HepG2 (cell line): Measurements from ENCODE around the gene C5orf47. TPM values are rescaled to one million over a fixed set of nuclear protein-coding genes. Genes with fewer than 3 reads are reported as not detected.

Experiments
- BORCS8-MEF2B ChIP-seq: sonication (generic); formaldehyde crosslinking; IDR thresholded peaks from 2 replicates; pipeline ENCODE4 v1.8.0; 2022; ENCODE audit warnings: mild to moderate bottlenecking, missing genetic modification reagents
- KAT8 ChIP-seq: IDR thresholded peaks from 2 replicates; pipeline ENCODE4 v1.6.1; 2016; ENCODE audit warnings: missing genetic modification reagents, missing compliant biosample characterization
- KLF15 ChIP-seq: sonication (generic); formaldehyde crosslinking; IDR thresholded peaks from 2 replicates; pipeline ENCODE4 v1.8.1; 2023; ENCODE audit warnings: borderline replicate concordance, mild to moderate bottlenecking, inconsistent platforms, missing genetic modification reagents, mixed read lengths
- MATR3 ChIP-seq: sonication (generic); formaldehyde crosslinking; IDR thresholded peaks from 2 replicates; pipeline ENCODE4 v1.4.0; 2020; ENCODE audit warnings: missing genetic modification reagents
- MXI1 ChIP-seq: IDR thresholded peaks from 3 replicates; pipeline ENCODE4 v1.6.1; 2012; ENCODE audit warnings: low read depth, low read length, inconsistent platforms, borderline replicate concordance
- NFKBIZ ChIP-seq: IDR thresholded peaks from 2 replicates; pipeline ENCODE4 v1.6.1; 2018; ENCODE audit warnings: missing genetic modification reagents, missing compliant biosample characterization
- PITX1 ChIP-seq: sonication (generic); formaldehyde crosslinking; IDR thresholded peaks from 2 replicates; pipeline ENCODE4 v1.5.1; 2020; ENCODE audit warnings: mild to moderate bottlenecking, missing genetic modification reagents
- POLR2AphosphoS5 ChIP-seq: IDR thresholded peaks from 2 replicates; pipeline ENCODE4 v1.6.1; 2012; ENCODE audit warnings: low read depth, low read length
- RAD21 ChIP-seq: fragments of 450-650 bp; formaldehyde crosslinking; IDR thresholded peaks from 2 replicates; pipeline ENCODE4 v1.5.0; 2020; ENCODE audit warnings: mild to moderate bottlenecking
- SALL1 ChIP-seq: sonication (generic); formaldehyde crosslinking; IDR thresholded peaks from 2 replicates; pipeline ENCODE4 v1.8.0; 2022; ENCODE audit warnings: mild to moderate bottlenecking, missing genetic modification reagents
- SNRNP70 ChIP-seq: fragments of 200-400 bp; formaldehyde crosslinking; IDR thresholded peaks from 2 replicates; pipeline ENCODE4 v1.6.1; 2017; ENCODE audit warnings: mild to moderate bottlenecking, low read depth, low read length, moderate library complexity
- STAG1 ChIP-seq: sonication (generic); formaldehyde crosslinking; IDR thresholded peaks from 2 replicates; pipeline ENCODE4 v1.4.0; 2020; ENCODE audit warnings: missing genetic modification reagents
- TCF7 ChIP-seq: sonication (generic); IDR thresholded peaks from 2 replicates; pipeline ENCODE4 v1.6.1; 2016; ENCODE audit warnings: antibody characterized with exemption, low read depth
- THAP11 ChIP-seq: IDR thresholded peaks from 2 replicates; pipeline ENCODE4 v1.6.1; 2016; ENCODE audit warnings: missing biosample characterization, missing genetic modification reagents
- XBP1 ChIP-seq: sonication (generic); formaldehyde crosslinking; IDR thresholded peaks from 2 replicates; pipeline ENCODE4 v1.5.0; 2020; ENCODE audit warnings: missing genetic modification reagents
- ZEB1 ChIP-seq: IDR thresholded peaks from 2 replicates; pipeline ENCODE4 v1.6.1; 2012; ENCODE audit warnings: mild to moderate bottlenecking, low read depth, inconsistent platforms; ENCODE audit not compliant: insufficient replicate concordance
- ZKSCAN8 ChIP-seq: IDR thresholded peaks from 2 replicates; pipeline ENCODE4 v1.6.1; 2016; ENCODE audit warnings: borderline replicate concordance, missing genetic modification reagents, missing compliant biosample characterization
- ZMYM3 ChIP-seq: sonication (generic); formaldehyde crosslinking; IDR thresholded peaks from 2 replicates; pipeline ENCODE4 v1.5.1; 2020; ENCODE audit warnings: mild to moderate bottlenecking, missing genetic modification reagents
- ZNF225 ChIP-seq: sonication (generic); formaldehyde crosslinking; IDR thresholded peaks from 2 replicates; pipeline ENCODE4 v1.4.0; 2020; ENCODE audit warnings: mild to moderate bottlenecking, missing genetic modification reagents
- polyA plus RNA-seq, 8 experiments: library from polyadenylated mRNA; depleted of rRNA in 3 of 8; stranded (reverse) in 7 of 8; unstranded in 1 of 8; fragments of >200 nt; fragmentation: Illumina TruSeq in 4 of 8; extraction: Trizol in 4 of 8; gene quantifications; 2 replicates each; pipeline versions ENCODE4 v1.2.1 to v1.2.3, GENCODE V29; 2011 to 2016; ENCODE audit warnings: low read depth in 4 of 8, missing spikeins in 1 of 8, mixed read lengths in 1 of 8; ENCODE audit not compliant: insufficient read depth in 1 of 8
- total RNA-seq, 5 experiments: library from RNA; depleted of rRNA; stranded (reverse); fragments of >200 nt; fragmentation: Illumina TruSeq; extraction: Trizol; gene quantifications; 2 replicates each; pipeline ENCODE4 v1.2.3, GENCODE V29; 2016; ENCODE audit warnings: low read depth in 1 of 5
- TF ChIP-seq, protein P1 (sequence below): sonication (generic); formaldehyde crosslinking; IDR thresholded peaks from 2 replicates; pipeline ENCODE4 v1.5.1; 2020; ENCODE audit warnings: missing genetic modification reagents, mild to moderate bottlenecking, borderline replicate concordance
- TF ChIP-seq, protein P2 (sequence below), 2 experiments: fragments of 450-650 bp in 1 of 2; sonication (generic) in 1 of 2; formaldehyde crosslinking; IDR thresholded peaks; 2 replicates each; pipeline versions ENCODE4 v1.5.0 to v1.8.0; 2020 to 2022; ENCODE audit warnings: mild to moderate bottlenecking in 1 of 2, missing genetic modification reagents in 1 of 2
- TF ChIP-seq, protein P3 (sequence below): IDR thresholded peaks from 2 replicates; pipeline ENCODE4 v1.6.1; 2016; ENCODE audit warnings: missing compliant biosample characterization, missing genetic modification reagents, borderline replicate concordance
- TF ChIP-seq, protein P4 (sequence below), 2 experiments: IDR thresholded peaks; 2 replicates each; pipeline ENCODE4 v1.6.1; 2011 to 2012; ENCODE audit warnings: low read length in 2 of 2, borderline replicate concordance in 1 of 2, low read depth in 1 of 2, mild to moderate bottlenecking in 1 of 2, moderate library complexity in 1 of 2

Gene C5orf47
- total and polyA plus RNA-seq, 2 of the 13 experiments (the other 11 are each of a cell fraction or from before 2014, with no cell fraction given): not detected

DNA sequence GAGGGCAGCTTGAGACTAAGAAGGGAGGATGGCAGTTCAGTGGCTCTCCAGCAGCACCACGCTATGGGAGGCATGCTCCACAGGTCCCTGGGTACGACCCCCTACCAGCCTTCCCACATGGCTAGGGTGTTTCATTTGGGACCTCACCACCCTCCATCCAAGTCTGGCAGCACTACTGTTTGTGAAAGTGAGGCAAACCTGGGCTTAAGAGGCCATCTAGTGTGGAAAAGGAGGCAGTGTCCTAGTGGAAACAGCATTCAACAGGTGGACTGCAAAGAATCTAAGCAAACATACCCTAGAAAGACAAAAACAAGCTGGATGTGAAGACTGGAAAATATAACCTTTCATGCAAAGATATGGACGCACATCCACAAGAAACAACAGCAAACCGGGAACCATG lies 4.8 kb upstream of the C5orf47 start (continued):
- TF ChIP-seq, protein P1, sequence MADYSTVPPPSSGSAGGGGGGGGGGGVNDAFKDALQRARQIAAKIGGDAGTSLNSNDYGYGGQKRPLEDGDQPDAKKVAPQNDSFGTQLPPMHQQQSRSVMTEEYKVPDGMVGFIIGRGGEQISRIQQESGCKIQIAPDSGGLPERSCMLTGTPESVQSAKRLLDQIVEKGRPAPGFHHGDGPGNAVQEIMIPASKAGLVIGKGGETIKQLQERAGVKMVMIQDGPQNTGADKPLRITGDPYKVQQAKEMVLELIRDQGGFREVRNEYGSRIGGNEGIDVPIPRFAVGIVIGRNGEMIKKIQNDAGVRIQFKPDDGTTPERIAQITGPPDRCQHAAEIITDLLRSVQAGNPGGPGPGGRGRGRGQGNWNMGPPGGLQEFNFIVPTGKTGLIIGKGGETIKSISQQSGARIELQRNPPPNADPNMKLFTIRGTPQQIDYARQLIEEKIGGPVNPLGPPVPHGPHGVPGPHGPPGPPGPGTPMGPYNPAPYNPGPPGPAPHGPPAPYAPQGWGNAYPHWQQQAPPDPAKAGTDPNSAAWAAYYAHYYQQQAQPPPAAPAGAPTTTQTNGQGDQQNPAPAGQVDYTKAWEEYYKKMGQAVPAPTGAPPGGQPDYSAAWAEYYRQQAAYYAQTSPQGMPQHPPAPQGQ: no peak
- no peak for TF ChIP-seq ZKSCAN8 (CRISPR knock-in tag)
- TF ChIP-seq, protein P2, sequence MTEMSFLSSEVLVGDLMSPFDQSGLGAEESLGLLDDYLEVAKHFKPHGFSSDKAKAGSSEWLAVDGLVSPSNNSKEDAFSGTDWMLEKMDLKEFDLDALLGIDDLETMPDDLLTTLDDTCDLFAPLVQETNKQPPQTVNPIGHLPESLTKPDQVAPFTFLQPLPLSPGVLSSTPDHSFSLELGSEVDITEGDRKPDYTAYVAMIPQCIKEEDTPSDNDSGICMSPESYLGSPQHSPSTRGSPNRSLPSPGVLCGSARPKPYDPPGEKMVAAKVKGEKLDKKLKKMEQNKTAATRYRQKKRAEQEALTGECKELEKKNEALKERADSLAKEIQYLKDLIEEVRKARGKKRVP (CRISPR knock-in tag; IDR thresholded peaks at IDR 0.05): no peak
- TF ChIP-seq NFKBIZ (CRISPR knock-in tag): no peak
- TF ChIP-seq PITX1 (CRISPR knock-in tag): 0 out of 2 replicates have a peak, but pooled peaks have one; percentile 22
- no peak for TF ChIP-seq KLF15 (CRISPR knock-in tag)
- no peak for TF ChIP-seq MATR3 (CRISPR knock-in tag)
- TF ChIP-seq STAG1: peak; percentile 100
- peak; percentile 99; the same call in 1 of the 2 replicates for TF ChIP-seq ZNF225 (CRISPR knock-in tag)
- no peak for TF ChIP-seq BORCS8-MEF2B (CRISPR knock-in tag)
- no peak for TF ChIP-seq TCF7
- TF ChIP-seq SNRNP70: no peak
- TF ChIP-seq, protein P3, sequence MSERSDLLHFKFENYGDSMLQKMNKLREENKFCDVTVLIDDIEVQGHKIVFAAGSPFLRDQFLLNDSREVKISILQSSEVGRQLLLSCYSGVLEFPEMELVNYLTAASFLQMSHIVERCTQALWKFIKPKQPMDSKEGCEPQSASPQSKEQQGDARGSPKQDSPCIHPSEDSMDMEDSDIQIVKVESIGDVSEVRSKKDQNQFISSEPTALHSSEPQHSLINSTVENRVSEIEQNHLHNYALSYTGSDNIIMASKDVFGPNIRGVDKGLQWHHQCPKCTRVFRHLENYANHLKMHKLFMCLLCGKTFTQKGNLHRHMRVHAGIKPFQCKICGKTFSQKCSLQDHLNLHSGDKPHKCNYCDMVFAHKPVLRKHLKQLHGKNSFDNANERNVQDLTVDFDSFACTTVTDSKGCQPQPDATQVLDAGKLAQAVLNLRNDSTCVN: no peak
- TF ChIP-seq, protein P4, sequence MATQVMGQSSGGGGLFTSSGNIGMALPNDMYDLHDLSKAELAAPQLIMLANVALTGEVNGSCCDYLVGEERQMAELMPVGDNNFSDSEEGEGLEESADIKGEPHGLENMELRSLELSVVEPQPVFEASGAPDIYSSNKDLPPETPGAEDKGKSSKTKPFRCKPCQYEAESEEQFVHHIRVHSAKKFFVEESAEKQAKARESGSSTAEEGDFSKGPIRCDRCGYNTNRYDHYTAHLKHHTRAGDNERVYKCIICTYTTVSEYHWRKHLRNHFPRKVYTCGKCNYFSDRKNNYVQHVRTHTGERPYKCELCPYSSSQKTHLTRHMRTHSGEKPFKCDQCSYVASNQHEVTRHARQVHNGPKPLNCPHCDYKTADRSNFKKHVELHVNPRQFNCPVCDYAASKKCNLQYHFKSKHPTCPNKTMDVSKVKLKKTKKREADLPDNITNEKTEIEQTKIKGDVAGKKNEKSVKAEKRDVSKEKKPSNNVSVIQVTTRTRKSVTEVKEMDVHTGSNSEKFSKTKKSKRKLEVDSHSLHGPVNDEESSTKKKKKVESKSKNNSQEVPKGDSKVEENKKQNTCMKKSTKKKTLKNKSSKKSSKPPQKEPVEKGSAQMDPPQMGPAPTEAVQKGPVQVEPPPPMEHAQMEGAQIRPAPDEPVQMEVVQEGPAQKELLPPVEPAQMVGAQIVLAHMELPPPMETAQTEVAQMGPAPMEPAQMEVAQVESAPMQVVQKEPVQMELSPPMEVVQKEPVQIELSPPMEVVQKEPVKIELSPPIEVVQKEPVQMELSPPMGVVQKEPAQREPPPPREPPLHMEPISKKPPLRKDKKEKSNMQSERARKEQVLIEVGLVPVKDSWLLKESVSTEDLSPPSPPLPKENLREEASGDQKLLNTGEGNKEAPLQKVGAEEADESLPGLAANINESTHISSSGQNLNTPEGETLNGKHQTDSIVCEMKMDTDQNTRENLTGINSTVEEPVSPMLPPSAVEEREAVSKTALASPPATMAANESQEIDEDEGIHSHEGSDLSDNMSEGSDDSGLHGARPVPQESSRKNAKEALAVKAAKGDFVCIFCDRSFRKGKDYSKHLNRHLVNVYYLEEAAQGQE (IDR thresholded peaks at IDR 0.05; ENCODE audit: borderline replicate concordance in 1 of 2, low read depth in 1 of 2, low read length in 2 of 2): no peak
- TF ChIP-seq KAT8: peak; percentile 45; the same call in 1 of the 2 replicates
- 0 out of 2 replicates have a peak, but pooled peaks have one; percentile 23 for TF ChIP-seq SALL1 (CRISPR knock-in tag)
- TF ChIP-seq ZEB1: no peak
- TF ChIP-seq RAD21: peak; percentile 84
- peak; percentile 61; the same call in 1 of the 2 replicates for TF ChIP-seq THAP11 (CRISPR knock-in tag)
- TF ChIP-seq MXI1: 0 out of 3 replicates have a peak, but pooled peaks have one; percentile 32
- no peak for TF ChIP-seq POLR2AphosphoS5
- no peak for TF ChIP-seq XBP1
- no peak for TF ChIP-seq ZMYM3 (CRISPR knock-in tag)
